ENCODE measurements around the gene NACC2. TPM values are rescaled to one million over a fixed set of nuclear protein-coding genes. Genes with fewer than 3 reads are reported as not detected.

The NACC2 gene
- total and polyA plus RNA-seq, 2 experiments from 2014 or later = 3.8 to 20.8 TPM

DNA sequence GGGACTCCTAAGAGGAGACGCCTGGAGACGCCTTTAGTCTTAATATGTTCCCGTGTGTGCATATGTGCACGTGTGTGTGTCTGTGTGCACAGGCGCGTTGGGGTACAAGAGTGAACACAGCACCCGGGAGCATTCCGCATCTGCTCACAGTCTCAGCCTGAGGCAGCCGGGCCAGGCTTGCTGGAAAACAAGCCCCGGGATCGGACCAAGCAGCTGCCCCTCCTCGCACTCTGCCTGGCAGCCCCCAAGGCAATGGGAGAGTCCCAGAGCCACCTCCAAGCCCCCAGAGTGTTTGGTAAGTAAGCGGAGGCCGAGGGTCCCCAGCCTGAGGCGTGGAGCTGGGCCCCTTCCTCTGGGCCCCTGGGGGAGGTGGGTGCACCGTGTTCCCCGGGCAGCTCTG, 106.6 kb downstream of the NACC2 start:
- Mint-ChIP-seq H3K9me3 (no peaks in the 10 kb centered on the region), H3K36me3 (ENCODE audit: low read depth) (no peaks in the 10 kb centered on the region), H3K27ac (no peak overlapping the region), H3K4me3 (no peak overlapping the region), H3K4me1 (peaks cover 14% of the 10 kb centered on the region; the same call in 2 of the 3 replicates), H3K27me3 (ENCODE audit: insufficient read depth, low read depth, poor library complexity) (peaks cover 9% of the 10 kb centered on the region)
- no peaks in the 10 kb centered on the region for H3K27me3 ChIP-seq (ENCODE audit: insufficient read depth)
- H2AFZ ChIP-seq = no peak overlapping the region
- H3K27ac ChIP-seq (ENCODE audit: low read depth) = no peak overlapping the region
- DNase-seq (ENCODE audit: low spot score) = no peak
- H3K4me2 ChIP-seq = no peak overlapping the region
- peaks cover 4% of the 10 kb centered on the region for H3F3A ChIP-seq (replicated peaks; ENCODE audit: low read depth)
- no peak overlapping the region for H3K4me3 ChIP-seq
- TF ChIP-seq EZH2 (IDR thresholded peaks at IDR 0.05; ENCODE audit: low read depth, unreplicated experiment) (no peak), CTCF (conservative IDR thresholded peaks at IDR 0.05; ENCODE audit: low read depth in 2 of 2) (no peak), POLR2AphosphoS5 (IDR thresholded peaks at IDR 0.05; ENCODE audit: low read depth) (no peak), STAT1 (IDR thresholded peaks at IDR 0.05; ENCODE audit: unreplicated experiment) (no peak), ZNF331 (CRISPR knock-in tag; IDR thresholded peaks at IDR 0.05; ENCODE audit: low read depth) (no peak), EZH2phosphoT487 (IDR thresholded peaks at IDR 0.05; ENCODE audit: unreplicated experiment) (no peak), NANOG (IDR thresholded peaks at IDR 0.05; ENCODE audit: borderline replicate concordance) (no peak), ZNF114 (CRISPR knock-in tag; IDR thresholded peaks at IDR 0.05) (no peak), CREB1 (CRISPR knock-in tag; IDR thresholded peaks at IDR 0.05; ENCODE audit: low read depth) (no peak), REST (IDR thresholded peaks at IDR 0.05; ENCODE audit: unreplicated experiment) (no peak), JUNB (IDR thresholded peaks at IDR 0.05; ENCODE audit: unreplicated experiment) (no peak)
- TF ChIP-seq, protein P1, sequence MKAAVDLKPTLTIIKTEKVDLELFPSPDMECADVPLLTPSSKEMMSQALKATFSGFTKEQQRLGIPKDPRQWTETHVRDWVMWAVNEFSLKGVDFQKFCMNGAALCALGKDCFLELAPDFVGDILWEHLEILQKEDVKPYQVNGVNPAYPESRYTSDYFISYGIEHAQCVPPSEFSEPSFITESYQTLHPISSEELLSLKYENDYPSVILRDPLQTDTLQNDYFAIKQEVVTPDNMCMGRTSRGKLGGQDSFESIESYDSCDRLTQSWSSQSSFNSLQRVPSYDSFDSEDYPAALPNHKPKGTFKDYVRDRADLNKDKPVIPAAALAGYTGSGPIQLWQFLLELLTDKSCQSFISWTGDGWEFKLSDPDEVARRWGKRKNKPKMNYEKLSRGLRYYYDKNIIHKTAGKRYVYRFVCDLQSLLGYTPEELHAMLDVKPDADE (IDR thresholded peaks at IDR 0.05) = no peak
- TF ChIP-seq, protein P2, sequence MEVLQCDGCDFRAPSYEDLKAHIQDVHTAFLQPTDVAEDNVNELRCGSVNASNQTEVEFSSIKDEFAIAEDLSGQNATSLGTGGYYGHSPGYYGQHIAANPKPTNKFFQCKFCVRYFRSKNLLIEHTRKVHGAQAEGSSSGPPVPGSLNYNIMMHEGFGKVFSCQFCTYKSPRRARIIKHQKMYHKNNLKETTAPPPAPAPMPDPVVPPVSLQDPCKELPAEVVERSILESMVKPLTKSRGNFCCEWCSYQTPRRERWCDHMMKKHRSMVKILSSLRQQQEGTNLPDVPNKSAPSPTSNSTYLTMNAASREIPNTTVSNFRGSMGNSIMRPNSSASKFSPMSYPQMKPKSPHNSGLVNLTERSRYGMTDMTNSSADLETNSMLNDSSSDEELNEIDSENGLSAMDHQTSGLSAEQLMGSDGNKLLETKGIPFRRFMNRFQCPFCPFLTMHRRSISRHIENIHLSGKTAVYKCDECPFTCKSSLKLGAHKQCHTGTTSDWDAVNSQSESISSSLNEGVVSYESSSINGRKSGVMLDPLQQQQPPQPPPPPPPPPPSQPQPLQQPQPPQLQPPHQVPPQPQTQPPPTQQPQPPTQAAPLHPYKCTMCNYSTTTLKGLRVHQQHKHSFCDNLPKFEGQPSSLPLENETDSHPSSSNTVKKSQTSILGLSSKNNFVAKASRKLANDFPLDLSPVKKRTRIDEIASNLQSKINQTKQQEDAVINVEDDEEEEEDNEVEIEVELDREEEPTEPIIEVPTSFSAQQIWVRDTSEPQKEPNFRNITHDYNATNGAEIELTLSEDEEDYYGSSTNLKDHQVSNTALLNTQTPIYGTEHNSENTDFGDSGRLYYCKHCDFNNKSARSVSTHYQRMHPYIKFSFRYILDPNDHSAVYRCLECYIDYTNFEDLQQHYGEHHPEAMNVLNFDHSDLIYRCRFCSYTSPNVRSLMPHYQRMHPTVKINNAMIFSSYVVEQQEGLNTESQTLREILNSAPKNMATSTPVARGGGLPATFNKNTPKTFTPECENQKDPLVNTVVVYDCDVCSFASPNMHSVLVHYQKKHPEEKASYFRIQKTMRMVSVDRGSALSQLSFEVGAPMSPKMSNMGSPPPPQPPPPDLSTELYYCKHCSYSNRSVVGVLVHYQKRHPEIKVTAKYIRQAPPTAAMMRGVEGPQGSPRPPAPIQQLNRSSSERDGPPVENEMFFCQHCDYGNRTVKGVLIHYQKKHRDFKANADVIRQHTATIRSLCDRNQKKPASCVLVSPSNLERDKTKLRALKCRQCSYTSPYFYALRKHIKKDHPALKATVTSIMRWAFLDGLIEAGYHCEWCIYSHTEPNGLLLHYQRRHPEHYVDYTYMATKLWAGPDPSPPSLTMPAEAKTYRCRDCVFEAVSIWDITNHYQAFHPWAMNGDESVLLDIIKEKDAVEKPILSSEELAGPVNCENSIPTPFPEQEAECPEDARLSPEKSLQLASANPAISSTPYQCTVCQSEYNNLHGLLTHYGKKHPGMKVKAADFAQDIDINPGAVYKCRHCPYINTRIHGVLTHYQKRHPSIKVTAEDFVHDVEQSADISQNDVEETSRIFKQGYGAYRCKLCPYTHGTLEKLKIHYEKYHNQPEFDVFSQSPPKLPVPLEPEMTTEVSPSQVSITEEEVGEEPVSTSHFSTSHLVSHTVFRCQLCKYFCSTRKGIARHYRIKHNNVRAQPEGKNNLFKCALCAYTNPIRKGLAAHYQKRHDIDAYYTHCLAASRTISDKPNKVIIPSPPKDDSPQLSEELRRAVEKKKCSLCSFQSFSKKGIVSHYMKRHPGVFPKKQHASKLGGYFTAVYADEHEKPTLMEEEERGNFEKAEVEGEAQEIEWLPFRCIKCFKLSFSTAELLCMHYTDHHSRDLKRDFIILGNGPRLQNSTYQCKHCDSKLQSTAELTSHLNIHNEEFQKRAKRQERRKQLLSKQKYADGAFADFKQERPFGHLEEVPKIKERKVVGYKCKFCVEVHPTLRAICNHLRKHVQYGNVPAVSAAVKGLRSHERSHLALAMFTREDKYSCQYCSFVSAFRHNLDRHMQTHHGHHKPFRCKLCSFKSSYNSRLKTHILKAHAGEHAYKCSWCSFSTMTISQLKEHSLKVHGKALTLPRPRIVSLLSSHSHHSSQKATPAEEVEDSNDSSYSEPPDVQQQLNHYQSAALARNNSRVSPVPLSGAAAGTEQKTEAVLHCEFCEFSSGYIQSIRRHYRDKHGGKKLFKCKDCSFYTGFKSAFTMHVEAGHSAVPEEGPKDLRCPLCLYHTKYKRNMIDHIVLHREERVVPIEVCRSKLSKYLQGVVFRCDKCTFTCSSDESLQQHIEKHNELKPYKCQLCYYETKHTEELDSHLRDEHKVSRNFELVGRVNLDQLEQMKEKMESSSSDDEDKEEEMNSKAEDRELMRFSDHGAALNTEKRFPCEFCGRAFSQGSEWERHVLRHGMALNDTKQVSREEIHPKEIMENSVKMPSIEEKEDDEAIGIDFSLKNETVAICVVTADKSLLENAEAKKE (CRISPR knock-in tag; IDR thresholded peaks at IDR 0.05) = no peak
- H3K79me2 ChIP-seq (replicated peaks; ENCODE audit: insufficient read depth) = no peaks in the 10 kb centered on the region
- no peaks in the 10 kb centered on the region for H3K36me3 ChIP-seq (ENCODE audit: insufficient read depth)
- H3K4me1 ChIP-seq (ENCODE audit: insufficient read depth) = peaks cover 22% of the 10 kb centered on the region; the same call in 1 of the 2 replicates
- H4K20me1 ChIP-seq (replicated peaks; ENCODE audit: insufficient read depth) = no peaks in the 10 kb centered on the region
- no peaks in the 10 kb centered on the region for H3K9me2 ChIP-seq (ENCODE audit: insufficient read depth)
- no peak for ATAC-seq
